Stimulated activated CD4-positive, alpha-beta T cell treated with anti-CD3 and anti-CD28 coated beads, Interleukin-12 subunit alpha, Interleukin-12 subunit beta, amount 100 ng/mL, for 4 hours (primary cell): ENCODE measurements around the gene DIS3L2.
A peak's percentile ranks its signal among the peaks of the same experiment; 100 is the strongest.
"Not testable (repeated sequence)": the region's sequence is repeated elsewhere in the genome, so short reads cannot be mapped to it uniquely, and the experiment has no call there.

Source experiments
- DNase-seq: peaks from one replicate; pipeline ENCODE4 v3.0.0-alpha.2; 2020

Gene DIS3L2

DNA sequence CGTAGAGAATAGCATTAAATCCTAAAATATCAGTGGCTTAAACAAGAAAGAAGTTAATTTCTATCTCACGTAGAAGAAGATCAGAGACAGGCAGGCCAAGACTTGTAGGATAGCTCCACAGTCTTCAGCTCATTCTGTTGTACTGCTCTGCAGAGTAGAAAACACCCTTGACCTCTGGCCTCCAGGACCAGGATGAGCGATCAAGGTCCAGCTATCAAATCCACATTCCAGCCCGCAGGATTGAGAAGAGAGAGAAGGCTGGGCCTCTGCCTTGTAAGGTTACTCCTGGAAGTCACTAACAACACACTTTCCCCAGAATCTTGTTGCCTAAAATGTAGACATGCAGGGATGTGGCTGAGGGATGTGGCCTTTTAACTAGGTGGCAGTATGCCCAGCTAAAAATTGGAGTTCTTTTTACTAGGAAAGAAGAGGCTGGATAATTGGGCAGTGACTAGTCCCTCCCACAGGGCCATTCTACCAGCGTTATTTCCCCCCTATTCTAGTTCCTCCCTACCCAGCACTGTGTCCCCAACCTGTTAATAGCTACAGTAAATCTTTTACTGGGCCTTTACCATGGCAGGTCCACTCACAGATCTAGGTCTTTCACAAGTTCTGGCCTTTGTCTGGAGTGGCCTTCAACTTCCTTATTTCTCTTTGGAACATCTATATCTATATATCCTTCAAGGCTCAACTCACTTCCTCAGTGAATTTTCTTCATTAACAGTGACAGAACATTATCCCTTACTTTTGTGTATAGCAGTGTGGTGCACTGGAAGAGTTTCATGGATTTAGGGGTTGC is 165.0 kb downstream of the DIS3L2 start:
- DNase-seq: no peak

DNA sequence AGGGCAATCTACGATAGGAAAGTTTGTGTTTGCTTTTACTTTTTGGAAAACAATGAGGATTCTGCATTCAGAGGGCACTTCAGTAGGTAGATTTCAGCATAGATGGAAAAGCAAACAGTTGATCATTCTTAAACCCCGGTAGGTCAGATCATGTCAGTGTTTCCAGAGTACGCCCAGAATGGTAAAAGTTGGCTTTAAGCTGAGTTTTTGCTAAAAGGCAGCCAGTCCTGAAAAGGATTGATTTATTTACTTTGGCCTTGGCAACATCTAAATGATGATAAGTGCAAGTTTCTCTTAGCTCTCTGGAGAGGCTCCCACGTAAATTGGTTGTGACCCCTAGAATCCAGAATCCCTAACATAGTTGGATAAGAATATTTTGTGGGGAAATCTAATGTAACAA is 168.0 kb downstream of the DIS3L2 start:
- no peak for DNase-seq

DNA sequence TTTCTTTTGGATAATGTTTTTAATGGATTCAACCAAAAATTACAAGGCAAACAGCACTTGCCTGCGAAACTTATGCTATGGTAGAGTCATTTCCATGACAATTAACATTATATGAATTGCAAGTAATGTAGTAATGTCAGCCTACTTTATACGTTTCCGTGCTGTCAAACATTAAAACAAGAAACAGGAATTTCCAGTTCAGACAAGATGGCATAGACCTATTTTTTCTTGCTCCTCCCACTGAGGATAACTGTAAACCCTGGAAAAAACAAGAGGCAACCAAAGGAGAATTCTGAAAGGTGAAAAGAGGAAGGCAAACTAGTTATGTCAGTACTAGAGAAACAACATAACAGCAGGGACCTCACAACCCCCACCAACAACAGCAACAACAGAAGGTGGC is 170.7 kb downstream of the DIS3L2 start:
- no peak for DNase-seq

DNA sequence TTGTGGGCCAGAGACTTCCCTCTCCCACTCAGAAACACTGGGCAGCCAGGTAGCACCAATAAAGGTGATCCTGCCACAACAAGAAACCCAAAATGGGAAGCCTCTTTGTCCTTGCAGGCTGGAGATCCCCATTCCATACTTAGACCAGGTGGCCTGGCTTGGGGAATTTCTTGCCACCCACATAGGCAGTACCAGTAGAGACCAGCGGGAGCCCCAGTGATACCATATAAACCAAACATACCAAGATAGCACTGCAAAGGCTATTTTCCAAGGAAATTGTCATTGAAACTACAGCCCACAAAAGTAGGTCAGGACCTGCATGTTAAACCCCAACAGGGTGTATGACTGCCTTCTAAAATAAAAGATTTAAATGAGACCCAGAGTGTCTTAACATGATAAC is 171.6 kb downstream of the DIS3L2 start:
- DNase-seq: no peak

DNA sequence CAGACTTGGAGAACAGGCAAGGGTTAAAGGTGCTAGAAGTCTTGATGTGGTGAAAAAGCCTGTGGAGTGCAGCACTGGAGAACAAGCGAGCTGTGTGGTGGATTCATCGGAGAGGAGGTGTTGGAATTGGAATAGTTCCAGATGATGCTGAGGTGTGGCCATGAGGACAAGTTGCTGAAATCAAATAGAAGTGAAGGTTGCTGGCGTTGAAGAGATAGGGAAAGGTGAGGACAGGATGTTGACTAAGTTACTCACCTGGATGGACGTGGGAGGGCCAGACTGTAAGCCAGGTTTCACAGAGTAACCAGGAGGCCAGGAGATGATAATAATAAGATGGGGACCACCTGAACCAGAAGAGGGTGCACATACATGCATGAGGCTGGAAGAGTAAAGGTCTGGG is 173.4 kb downstream of the DIS3L2 start:
- no peak for DNase-seq

DNA sequence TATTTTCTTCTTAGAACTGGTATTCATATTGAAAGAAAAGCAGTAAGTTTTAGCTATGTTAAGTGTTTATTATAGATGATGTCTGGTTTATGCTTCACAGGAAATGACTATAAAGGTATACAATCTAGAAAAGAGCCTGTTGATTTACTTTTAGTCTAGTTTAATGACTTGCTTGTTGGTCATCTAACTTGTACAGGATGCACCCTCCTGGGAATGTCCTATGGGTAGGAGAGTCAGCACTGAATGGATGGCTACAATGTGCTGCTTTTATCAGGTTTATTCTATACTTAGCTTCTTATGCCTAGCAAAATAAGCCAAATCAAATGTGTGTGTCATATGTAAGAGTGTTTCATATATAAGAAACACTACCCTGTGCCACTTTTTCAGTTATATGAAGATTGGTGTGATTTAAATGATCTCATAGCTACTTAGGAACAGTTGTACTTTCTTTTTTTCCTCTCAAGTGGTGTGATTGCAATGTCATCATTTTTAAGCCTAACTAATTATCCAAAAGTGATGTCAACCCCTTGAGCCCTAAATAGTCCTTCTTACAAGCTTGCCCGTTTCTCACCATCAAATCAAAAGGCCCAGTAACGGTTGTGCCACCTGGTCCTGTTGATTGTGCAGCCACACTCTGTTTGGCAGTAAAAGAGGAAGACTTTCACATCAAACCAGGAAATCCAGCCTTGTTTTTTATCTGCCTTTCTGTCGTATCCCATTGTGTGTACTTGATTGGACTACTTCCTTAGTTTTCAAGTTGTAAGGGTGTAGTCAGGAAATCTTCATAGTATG is 176.0 kb downstream of the DIS3L2 start:
- no peak for DNase-seq

DNA sequence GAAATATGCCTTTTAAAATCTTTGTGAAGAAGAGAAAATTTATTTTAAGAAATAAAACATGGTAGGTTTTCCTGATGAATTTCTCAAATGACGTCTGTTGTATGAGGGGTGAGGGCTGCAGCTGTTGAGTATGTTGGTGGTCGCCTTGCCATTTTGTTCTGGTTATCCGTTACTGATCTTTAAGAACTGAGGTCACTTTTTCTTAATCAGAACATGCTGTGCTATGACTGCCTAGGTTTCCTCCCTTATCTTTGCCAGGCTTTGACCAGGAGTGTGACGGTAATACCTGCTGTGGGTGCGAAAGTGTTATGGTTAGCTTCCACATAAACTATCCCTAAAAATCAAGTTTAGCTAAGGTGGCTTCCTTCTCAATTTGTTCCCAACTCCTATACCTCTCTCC is 176.9 kb downstream of the DIS3L2 start:
- no peak for DNase-seq

DNA sequence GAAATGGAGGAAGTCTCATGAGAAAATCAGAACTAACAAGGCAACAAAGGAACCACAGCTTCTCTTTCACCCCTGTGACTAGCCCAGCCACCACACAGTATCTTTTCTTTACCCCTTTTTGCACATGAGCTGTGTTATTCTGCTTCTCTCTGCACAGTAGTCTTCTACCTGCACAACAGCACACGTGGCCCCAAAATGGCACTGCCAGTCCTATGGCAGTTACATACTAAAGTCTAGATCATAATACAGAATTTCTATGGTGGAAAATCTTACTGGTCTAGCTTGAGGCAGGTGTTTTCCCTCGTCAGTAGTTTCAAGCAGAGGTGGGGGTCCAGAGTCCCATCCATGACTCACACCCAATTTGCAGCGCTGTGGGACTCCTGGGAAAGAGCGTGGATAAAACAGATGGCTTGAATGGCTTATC is 177.7 kb downstream of the DIS3L2 start:
- DNase-seq: no peak

DNA sequence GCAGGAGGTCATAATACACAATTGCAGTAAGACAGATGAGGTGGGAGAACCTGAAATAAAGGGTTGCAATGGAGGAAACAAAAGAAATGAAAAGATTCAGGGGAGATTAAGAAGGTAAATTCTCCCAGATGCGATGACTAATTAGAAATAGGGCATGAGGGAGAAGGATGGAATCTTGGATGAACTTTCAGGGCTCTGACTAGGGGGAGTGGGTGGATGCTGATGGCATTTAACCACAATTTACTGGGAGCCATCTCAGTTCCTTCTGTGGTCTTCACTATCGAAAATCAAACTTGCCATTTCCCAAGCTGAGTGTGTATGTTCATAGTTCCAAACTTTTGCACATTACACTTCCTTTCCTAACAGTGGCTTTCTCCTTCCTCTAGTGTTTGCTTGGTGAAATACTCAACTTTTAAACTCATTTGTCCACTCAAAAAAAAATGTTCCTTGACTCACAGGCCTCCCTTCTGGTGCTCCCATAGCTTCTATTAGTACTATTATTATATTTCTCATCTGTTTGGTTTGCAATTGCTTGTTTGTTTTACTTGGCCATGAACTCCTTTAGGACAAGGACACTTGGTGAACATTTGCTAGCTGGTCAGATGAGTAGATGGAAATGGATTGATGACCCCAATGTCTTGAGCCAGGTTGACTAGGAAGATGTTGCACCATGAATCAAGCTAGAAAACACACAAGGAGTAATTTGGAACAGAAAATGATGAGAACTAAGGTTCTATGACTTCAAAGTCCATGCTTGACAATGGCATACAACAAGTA is 178.5 kb downstream of the DIS3L2 start:
- no peak for DNase-seq

DNA sequence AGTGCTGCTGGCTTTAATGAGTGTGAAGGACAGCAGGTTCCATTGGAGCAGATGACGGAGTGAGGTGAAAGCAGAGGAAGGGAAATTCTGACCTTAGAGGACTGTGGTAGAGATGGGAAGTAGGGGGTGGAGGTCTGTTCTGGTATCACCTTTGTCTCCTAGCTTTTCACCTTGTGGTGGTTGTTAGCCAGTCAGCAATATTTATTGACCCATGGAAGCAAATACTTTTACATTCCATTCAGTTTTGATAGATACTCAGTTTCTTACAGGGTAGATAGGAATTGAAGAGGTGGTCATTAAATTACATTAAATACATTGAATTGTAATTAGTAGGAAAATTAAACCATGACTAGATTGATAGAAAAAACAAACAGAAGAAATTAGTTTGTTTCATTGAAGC is 180.1 kb downstream of the DIS3L2 start:
- no peak for DNase-seq

DNA sequence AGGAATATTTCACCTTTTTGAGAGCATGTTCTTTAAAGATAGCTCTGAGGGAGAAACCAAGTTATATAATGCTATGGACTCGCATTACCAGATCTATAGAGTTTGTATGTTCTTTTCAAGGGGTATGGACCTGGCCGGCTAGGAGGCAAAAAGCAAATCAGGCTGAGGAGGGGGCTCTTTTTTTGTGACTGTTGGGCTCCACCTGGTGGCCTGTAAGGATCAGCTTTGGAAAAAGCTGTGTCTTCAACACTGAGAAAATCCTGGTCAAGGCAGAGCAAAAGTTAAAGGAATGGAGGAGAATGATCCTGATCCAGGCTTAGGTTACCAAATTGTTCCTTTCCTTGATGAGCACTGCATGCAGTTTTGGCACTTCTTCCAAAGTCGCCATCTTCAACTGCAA is 180.5 kb downstream of the DIS3L2 start:
- peak; percentile 14 for DNase-seq

DNA sequence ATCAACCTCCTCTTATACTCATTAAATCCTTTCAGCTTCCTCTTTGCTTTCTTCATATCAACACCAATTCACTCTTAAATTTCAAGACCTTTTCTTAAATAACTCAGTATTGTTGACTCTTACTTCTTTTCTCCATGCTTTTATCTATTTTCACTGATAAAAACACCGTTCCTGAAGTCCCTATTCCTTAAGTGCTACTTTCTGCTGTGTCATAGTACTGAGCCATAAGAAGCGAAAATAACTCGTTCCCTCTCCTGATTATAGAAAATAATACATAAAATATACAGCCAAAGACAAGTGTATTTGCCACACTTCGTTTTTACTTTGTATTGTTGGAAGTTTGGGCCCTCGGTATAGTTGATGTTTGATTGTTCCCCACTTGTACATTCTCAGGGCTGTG is 181.0 kb downstream of the DIS3L2 start:
- DNase-seq: no peak

DNA sequence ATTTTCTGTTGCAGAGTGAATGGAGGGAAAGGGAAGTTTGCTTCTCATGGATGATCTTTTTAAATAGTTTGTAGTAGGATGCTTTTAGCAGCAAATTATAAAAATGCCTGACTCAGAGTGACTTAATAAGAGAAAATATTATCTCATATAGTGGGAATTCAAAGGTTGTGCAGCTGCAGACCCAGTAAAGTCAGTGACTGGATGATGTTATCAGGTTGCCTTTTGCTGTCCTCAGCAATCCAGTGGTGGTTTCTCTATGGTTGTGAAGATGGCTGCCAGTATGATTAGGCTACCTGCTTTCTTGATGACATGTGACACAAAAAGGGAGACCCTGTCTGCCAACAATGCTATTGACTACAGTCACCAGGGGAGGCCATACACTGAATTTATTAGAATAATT is 184.8 kb downstream of the DIS3L2 start:
- DNase-seq: no peak

DNA sequence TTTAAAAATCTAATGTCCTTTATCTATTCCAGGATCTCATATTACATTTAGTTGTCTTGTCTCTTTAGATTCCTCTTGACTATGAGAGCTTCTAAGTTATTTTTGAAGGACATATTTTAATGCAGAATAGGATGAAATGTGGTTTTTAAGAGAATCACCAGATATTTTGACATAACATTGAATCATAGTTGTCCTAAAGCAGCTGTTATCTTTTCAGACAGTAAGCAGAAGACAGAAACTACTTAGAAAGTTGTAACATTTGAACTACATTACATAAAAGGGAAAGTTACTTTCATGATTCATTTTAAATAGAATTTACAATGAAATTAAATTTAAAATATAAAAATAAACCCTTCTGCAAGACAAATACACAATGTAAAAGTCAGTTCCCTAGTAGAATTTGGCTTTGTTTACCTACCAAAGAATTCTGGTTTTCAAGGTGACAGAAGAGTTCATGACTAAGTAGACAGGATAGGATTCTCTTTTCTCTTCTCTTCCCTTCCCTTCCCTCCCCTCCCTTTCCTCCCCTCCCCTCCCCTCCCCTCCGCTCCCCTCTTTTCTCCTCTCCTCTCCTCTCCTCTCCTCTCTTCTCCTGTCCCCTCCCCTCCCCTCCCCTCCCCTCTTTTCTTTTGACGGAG is 186.0 kb downstream of the DIS3L2 start:
- DNase-seq: no peak

DNA sequence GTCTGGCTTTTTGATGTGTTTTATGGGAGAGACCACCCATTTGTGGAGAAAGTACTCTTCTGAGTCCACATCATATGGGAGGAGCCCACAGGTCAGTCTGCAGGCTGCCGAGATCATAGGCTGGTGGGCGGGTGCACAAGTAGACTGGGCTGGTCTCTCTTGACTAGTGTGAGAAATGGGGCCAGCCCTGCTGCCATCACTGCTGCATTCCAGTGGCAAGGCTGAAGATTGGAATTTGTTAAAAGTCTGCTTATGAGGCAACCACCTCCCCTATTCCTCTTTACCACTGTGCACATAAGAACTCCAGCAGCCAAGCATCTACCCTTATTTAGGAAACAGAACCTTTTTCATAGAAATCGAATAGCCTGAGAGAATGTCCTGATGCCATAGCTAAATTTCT is 200.7 kb downstream of the DIS3L2 start:
- no peak for DNase-seq

DNA sequence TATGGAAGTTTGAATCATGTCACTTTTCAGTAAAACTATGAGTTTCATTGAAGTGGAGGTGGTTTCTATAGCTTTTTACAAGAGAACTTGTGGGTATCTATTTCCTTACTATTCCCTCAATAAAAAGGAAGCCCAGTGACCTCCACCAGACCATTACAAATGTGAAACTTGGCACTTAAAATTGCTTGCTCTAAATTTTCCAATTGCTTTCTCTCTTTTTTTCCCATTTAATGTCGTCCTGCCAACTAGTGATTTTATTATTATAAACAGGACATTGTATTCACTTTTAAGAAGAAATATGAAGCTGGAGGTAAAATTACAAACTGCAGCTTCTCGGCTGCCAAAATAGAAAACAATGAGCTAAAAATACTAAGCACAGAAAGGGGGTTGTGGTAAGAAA is 208.9 kb downstream of the DIS3L2 start:
- no peak for DNase-seq

DNA sequence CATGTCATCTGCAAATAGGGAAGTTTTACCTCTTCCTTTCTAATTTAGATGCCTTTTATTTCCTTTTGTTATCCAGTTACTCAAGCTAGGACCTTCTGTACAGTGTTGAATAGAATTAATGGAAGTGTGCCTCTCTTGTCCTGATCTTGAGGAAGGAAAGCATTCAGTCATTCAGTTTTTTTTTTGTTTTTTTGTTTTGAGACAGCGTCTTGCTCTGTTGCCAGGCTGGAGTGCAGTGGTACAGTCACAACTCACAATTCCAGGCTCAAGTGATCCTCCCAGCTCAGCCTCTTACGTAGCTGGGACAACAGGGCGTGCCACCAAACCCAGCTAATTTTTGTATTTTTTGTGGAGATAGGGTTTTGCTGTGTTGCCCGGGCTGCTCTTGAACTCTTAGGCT is 213.1 kb downstream of the DIS3L2 start:
- no peak for DNase-seq

DNA sequence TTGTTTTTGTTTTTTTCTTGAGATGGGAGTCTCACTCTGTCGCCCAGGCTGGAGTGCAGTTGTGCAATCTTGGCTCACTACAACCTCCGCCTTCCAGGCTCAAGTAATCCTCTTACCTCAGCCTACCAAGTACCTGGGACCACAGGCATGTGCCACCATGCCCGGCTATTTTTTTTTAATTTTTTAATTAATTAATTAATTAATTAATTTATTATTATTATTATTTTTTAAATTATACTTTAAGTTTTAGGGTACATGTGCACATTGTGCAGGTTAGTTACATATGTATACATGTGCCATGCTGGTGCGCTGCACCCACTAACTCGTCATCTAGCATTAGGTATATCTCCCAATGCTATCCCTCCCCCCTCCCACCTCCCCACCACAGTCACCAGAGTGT is 215.1 kb downstream of the DIS3L2 start:
- DNase-seq: not testable (repeated sequence)

DNA sequence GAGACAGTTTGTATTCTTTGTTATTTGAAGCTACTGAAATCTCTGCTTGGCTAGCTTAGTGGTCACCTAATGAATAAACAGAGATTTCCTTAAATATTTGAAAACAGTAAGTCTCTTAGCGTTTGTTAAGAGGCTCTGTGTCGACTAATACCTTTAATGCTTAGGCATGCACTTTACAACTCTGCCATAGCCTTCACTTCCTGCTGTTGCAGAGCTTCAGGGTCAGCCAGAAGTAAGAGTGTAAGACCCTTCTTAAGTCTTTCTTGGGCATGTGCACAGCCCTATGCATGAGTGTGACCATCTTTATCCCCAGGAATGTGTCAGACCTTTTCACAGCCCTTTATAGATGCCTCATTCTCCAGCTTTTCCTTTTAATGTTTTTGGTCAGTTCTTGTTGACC is 221.8 kb downstream of the DIS3L2 start:
- no peak for DNase-seq

DNA sequence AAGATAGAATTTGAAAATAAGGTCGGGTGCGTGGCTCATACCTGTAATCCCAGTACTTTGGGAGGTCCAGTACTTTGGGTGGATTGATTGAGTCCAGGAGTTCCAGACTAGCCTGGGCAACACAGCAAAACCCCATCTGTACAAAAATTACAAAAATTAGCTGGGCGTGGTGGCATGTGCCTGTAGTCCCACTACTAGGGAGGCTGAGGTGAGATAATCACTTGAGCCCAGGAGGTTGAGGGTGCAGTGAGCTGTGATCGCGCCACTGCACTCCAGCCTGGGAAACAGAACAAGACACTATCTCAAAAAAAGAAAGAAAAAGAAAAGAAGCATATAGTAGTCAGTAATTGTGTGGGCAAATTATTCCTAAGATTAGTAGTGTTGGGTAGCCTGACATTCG is 222.8 kb downstream of the DIS3L2 start:
- no peak for DNase-seq

DNA sequence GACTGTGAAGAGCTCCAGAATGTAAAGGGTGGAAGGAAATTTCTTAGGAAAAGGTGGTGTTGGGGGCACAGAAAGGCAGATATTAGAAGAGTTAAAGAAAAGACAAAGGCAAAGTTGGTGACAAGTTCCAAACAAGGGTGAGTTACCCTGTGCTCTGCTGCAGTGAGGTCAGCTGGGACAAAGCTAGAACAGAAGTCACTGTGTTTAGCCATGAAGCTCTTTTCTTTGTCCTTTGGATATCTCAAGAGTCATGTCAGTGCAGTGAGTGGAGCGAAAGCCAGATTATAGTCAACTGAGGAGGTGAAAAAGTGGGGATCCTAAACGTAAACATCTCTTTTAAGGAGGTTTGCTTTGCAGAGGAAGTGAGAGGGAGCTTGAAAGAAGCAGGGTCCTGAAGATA is 229.3 kb downstream of the DIS3L2 start:
- no peak for DNase-seq

DNA sequence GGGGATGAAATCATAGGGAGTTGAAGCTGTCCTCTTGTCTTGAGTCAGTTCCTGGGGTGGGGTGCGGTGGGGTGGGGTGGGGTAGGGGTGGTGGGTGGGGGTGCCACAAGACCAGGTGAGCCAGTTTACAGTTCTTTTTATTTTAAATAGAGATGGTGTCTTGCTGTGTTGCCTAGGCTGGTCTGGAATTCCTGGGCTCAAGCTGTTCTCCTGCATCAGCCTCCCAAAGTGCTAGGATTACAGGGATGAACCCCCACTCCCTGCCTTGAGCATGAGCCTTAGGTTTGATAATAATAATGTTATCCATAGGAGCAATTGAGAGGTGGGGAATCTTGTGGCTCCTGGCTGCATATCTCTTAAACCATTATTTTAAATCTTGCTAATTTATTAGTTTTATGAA is 234.0 kb downstream of the DIS3L2 start:
- DNase-seq: no peak

DNA sequence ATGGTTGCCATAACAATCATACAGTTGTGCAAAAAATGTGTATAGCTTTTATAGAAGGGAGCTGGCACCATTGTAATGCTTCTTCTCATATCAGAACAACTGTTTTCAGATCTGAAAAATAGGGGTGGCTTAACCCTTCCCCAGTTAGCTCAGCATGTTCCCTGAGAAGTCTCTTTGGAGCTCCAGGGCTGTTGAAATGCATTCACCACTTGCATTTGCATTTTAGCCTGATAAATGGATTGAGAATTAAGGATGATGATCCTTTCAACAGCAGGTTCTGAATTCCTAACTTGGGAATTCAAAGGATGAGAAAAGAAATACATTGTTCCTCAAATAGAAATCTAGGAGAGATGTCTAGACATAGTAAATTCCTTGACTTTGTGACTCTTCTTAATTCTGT is 235.3 kb downstream of the DIS3L2 start:
- DNase-seq: no peak
